ENCODE data around the gene C2orf49.

Gene C2orf49

GRCh38 chr2:105337122-105338019, at the start of gene C2orf49:
C2orf49 (plus strand) TSS chr2:105337540; CDS start chr2:105337588, 48 bp downstream.
- peak; percentile 58 for DNase-seq

GRCh38 chr2:105287692-105288091, 49.6 kb upstream of the C2orf49 start:
- DNase-seq, result no peak

GRCh38 chr2:105288133-105288532, 49.2 kb upstream of the C2orf49 start:
- no peak for DNase-seq

- no peak for DNase-seq
Measured at GRCh38 chr2:105290981-105291660, 46.2 kb upstream of the C2orf49 start.

GRCh38 chr2:105291981-105292380, 45.4 kb upstream of the C2orf49 start:
- no peak for DNase-seq

GRCh38 chr2:105294046-105294445, 43.3 kb upstream of the C2orf49 start:
- no peak for DNase-seq

- DNase-seq, result peak; percentile 14
Measured at GRCh38 chr2:105294844-105295481, 42.4 kb upstream of the C2orf49 start.

- no peak for DNase-seq
Measured at GRCh38 chr2:105296017-105296611, 41.2 kb upstream of the C2orf49 start.

GRCh38 chr2:105297216-105297615, 40.1 kb upstream of the C2orf49 start:
- DNase-seq, result no peak

- DNase-seq, result no peak
Measured at GRCh38 chr2:105298017-105298416, 39.3 kb upstream of the C2orf49 start.

GRCh38 chr2:105299290-105299689, 38.0 kb upstream of the C2orf49 start:
- no peak for DNase-seq

- no peak for DNase-seq
Measured at GRCh38 chr2:105301646-105302045, 35.7 kb upstream of the C2orf49 start.

- DNase-seq, result no peak
Measured at GRCh38 chr2:105307146-105307545, 30.2 kb upstream of the C2orf49 start.

GRCh38 chr2:105307550-105307949, 29.8 kb upstream of the C2orf49 start:
- no peak for DNase-seq

- DNase-seq, result no peak
Measured at GRCh38 chr2:105307962-105308361, 29.4 kb upstream of the C2orf49 start.

GRCh38 chr2:105308382-105309146, 28.8 kb upstream of the C2orf49 start:
- no peak for DNase-seq

- DNase-seq, result no peak
Measured at GRCh38 chr2:105309147-105309545, 28.2 kb upstream of the C2orf49 start.

GRCh38 chr2:105313877-105314276, 23.5 kb upstream of the C2orf49 start:
- no peak for DNase-seq

GRCh38 chr2:105315314-105315713, 22.0 kb upstream of the C2orf49 start:
- no peak for DNase-seq

- DNase-seq, result no peak
Measured at GRCh38 chr2:105317937-105318336, 19.4 kb upstream of the C2orf49 start.

GRCh38 chr2:105320651-105321215, 16.6 kb upstream of the C2orf49 start:
- no peak for DNase-seq
